Smooth muscle cell (in vitro differentiated cells): ENCODE measurements around the gene CSNK1G3. TPM values are rescaled to one million over a fixed set of nuclear protein-coding genes. Genes with fewer than 3 reads are reported as not detected.

Source experiments
- DNase-seq: peaks from one replicate; lab custom pipeline; 2025; ENCODE audit not compliant: unreplicated experiment; lab: John Stamatoyannopoulos, UW
- H2AFZ ChIP-seq: fragments of 200-600 bp; sonication (generic); 2 replicates; pipeline ENCODE4 v1.6.0; 2016; ENCODE audit warnings: antibody characterized with exemption, low read depth, mild to moderate bottlenecking
- H3F3A ChIP-seq: fragments of 200-600 bp; sonication (generic); 2 replicates; pipeline ENCODE4 v1.6.0; 2017; ENCODE audit warnings: antibody characterized with exemption, low read depth
- H3K27ac ChIP-seq: fragments of 200-600 bp; sonication (generic); 2 replicates; pipeline ENCODE4 v1.5.1; 2016; ENCODE audit warnings: low read depth, mild to moderate bottlenecking
- H3K27me3 ChIP-seq: fragments of 200-600 bp; sonication (generic); 2 replicates; pipeline ENCODE4 v1.6.1; 2016; ENCODE audit warnings: low read depth, mild to moderate bottlenecking
- H3K36me3 ChIP-seq: fragments of 200-600 bp; sonication (generic); 2 replicates; pipeline ENCODE4 v1.5.1; 2016; ENCODE audit warnings: low read depth
- H3K4me1 ChIP-seq: fragments of 200-600 bp; sonication (generic); 2 replicates; pipeline ENCODE4 v1.5.1; 2016; ENCODE audit warnings: low read depth
- H3K4me2 ChIP-seq: fragments of 200-600 bp; sonication (generic); 2 replicates; pipeline ENCODE4 v1.6.0; 2016; ENCODE audit warnings: mild to moderate bottlenecking
- H3K4me3 ChIP-seq: fragments of 200-600 bp; sonication (generic); 2 replicates; pipeline ENCODE4 v1.5.1; 2016; ENCODE audit warnings: mild to moderate bottlenecking
- H3K79me2 ChIP-seq: fragments of 200-600 bp; sonication (generic); 2 replicates; pipeline ENCODE4 v1.6.0; 2016; ENCODE audit warnings: low read depth, mild to moderate bottlenecking
- H3K9ac ChIP-seq: fragments of 200-600 bp; sonication (generic); 2 replicates; pipeline ENCODE4 v1.6.0; 2016; ENCODE audit warnings: low read depth
- H3K9me3 ChIP-seq: fragments of 200-600 bp; sonication (generic); replicated peaks from 2 replicates; pipeline ENCODE4 v1.5.1; 2016; ENCODE audit warnings: low read depth
- H4K20me1 ChIP-seq: fragments of 200-600 bp; sonication (generic); 2 replicates; pipeline ENCODE4 v1.6.0; 2016; ENCODE audit warnings: low read depth
- WGBS: methylation state at CpG from one replicate; pipeline ENCODE4 v1.1.7; 2016; ENCODE audit warnings: low lambda C conversion rate; 5-methylcytosine and 5-hydroxymethylcytosine counted together
- polyA plus RNA-seq: library from polyadenylated mRNA; unstranded; fragments of >200 nt; fragmentation: Nextera tagmentation; extraction: Ambion mirVana; gene quantifications from 2 replicates; pipeline ENCODE4 v1.2.1, GENCODE V29; 2016
- total RNA-seq: library from RNA; depleted of rRNA; stranded (reverse); fragments of >200 nt; gene quantifications from 2 replicates; pipeline ENCODE4 v1.2.3, GENCODE V29; 2014
- TF ChIP-seq, protein P1 (sequence below): fragments of 200-600 bp; sonication (generic); IDR thresholded peaks from 2 replicates; pipeline ENCODE4 v1.5.1; 2017; ENCODE audit warnings: borderline replicate concordance, mild to moderate bottlenecking, antibody characterized with exemption; ENCODE audit not compliant: insufficient read depth, poor library complexity, severe bottlenecking

The CSNK1G3 gene
- total and polyA plus RNA-seq, 2 experiments from 2014 or later: 25.9 to 68.3 TPM

DNA sequence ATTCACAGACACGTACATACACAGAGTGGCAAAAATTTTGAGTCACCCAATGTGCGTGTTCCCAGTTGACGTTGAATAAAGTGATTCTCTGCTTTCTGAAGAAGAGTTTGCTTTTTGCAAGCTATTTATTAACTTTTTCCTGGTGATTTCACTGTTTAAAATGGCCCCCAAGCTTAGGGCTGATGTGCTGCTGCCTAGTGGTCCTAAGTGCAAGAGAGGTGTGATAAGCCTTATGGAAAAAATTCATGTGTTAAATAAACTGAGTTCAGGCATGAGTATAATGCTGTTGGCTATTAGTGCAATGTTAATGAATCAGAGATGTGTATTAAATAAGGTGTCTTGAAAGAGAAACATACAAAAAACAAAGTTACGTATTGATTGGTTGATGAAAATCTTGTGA is 16.9 kb downstream of the CSNK1G3 start:
- Histone ChIP-seq H3K9ac (no peak overlapping the region), H3K4me1 (no peaks in the 10 kb centered on the region), H3K36me3 (no peaks in the 10 kb centered on the region), H3K4me3 (no peak overlapping the region), H3K27me3 (no peaks in the 10 kb centered on the region), H3K27ac (no peak overlapping the region), H3K9me3 (no peaks in the 10 kb centered on the region), H4K20me1 (peaks cover 98% of the 10 kb centered on the region), H3F3A (no peaks in the 10 kb centered on the region), H2AFZ (no peak overlapping the region), H3K4me2 (no peak overlapping the region), H3K79me2 (peaks cover 99% of the 10 kb centered on the region)
- no peak for DNase-seq
- TF ChIP-seq, protein P1, sequence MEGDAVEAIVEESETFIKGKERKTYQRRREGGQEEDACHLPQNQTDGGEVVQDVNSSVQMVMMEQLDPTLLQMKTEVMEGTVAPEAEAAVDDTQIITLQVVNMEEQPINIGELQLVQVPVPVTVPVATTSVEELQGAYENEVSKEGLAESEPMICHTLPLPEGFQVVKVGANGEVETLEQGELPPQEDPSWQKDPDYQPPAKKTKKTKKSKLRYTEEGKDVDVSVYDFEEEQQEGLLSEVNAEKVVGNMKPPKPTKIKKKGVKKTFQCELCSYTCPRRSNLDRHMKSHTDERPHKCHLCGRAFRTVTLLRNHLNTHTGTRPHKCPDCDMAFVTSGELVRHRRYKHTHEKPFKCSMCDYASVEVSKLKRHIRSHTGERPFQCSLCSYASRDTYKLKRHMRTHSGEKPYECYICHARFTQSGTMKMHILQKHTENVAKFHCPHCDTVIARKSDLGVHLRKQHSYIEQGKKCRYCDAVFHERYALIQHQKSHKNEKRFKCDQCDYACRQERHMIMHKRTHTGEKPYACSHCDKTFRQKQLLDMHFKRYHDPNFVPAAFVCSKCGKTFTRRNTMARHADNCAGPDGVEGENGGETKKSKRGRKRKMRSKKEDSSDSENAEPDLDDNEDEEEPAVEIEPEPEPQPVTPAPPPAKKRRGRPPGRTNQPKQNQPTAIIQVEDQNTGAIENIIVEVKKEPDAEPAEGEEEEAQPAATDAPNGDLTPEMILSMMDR: no peak
- 92% methylated on average over 4 of the region's 4 CpGs for WGBS

DNA sequence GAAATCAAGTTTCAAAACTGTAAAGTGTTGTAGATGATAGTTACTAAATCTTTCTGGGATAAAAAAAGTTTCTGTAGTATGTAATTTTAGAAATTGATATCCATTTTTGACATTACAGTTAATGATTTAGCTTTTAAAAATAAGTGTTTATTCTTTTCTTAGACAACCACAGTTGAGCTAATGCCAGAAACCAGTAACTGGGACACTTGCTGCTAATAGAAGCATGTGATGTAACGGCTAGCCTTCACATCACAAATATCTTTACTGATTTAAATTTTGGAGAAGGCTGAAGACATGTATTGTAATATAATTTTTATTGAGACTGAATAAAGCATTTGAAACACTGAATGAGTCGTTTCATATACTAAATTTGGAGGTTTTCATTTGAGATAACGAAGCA is 18.8 kb downstream of the CSNK1G3 start:
- Histone ChIP-seq H3K4me1 (no peaks in the 10 kb centered on the region), H4K20me1 (peaks cover 98% of the 10 kb centered on the region), H3K4me3 (no peak overlapping the region), H3F3A (no peaks in the 10 kb centered on the region), H3K4me2 (no peak overlapping the region), H3K9ac (no peak overlapping the region), H3K36me3 (no peaks in the 10 kb centered on the region), H3K79me2 (peaks cover 96% of the 10 kb centered on the region), H3K27me3 (no peaks in the 10 kb centered on the region), H2AFZ (no peak overlapping the region), H3K9me3 (no peaks in the 10 kb centered on the region), H3K27ac (no peak overlapping the region)
- 95% methylated on average over 3 of the region's 3 CpGs for WGBS
- TF ChIP-seq, protein P1: no peak
- no peak for DNase-seq

DNA sequence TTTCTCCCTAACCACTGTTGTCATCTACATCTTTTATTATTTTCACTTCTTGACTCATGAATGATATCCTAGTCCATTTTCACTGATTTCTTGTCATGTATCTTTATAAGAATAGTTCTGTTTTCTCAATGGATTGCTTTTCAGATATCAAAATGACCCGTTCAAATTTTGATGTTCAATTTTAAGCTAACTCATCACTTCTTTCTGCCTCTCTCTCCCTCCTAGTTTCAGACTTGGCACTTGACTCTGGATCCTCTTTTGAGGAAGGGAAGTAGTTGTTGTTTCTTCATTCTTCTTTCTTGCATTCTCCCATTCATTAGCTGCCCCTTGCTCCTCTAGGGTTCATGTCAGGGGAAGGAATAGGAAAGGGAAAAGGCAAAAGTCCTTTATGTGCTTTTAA is 23.7 kb downstream of the CSNK1G3 start:
- no peak overlapping the region for H3K27ac ChIP-seq
- no peak overlapping the region for H3K4me2 ChIP-seq
- H3K9ac ChIP-seq: no peak overlapping the region
- peaks cover 97% of the 10 kb centered on the region for H3K79me2 ChIP-seq
- no peak for DNase-seq
- TF ChIP-seq, protein P1: no peak
- H3F3A ChIP-seq: peaks cover 5% of the 10 kb centered on the region
- no peaks in the 10 kb centered on the region for H3K27me3 ChIP-seq
- no peak overlapping the region for H3K4me3 ChIP-seq
- H4K20me1 ChIP-seq: peaks cover 98% of the 10 kb centered on the region
- H3K9me3 ChIP-seq: no peaks in the 10 kb centered on the region
- H3K4me1 ChIP-seq: peaks cover 17% of the 10 kb centered on the region
- H2AFZ ChIP-seq: no peak overlapping the region
- no peaks in the 10 kb centered on the region for H3K36me3 ChIP-seq
- WGBS: 86% methylated on average over 1 of the region's 1 CpG

DNA sequence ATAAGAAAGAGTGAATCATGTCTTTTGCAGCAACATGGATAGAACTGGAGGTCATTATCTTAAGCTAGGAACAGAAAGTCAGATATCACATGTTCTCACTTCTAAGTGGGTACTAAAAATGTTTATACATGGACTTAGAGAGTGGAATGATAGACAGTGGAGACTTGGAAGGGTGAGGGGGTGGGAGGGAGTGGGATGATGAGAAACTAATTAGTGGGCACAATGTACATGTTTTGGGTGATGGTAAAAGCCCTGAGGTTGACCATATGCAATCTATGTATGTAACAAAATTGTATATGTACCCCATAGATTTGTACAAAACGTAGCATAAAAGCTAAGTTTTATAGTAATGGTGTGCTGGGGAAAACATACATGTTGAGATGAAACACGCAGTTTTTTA is 25.3 kb downstream of the CSNK1G3 start:
- Histone ChIP-seq H3F3A (peaks cover 8% of the 10 kb centered on the region), H2AFZ (no peak overlapping the region), H4K20me1 (peaks cover 98% of the 10 kb centered on the region), H3K27ac (no peak overlapping the region), H3K27me3 (no peaks in the 10 kb centered on the region), H3K4me3 (no peak overlapping the region), H3K9me3 (no peaks in the 10 kb centered on the region), H3K79me2 (peaks cover 97% of the 10 kb centered on the region), H3K36me3 (no peaks in the 10 kb centered on the region), H3K4me2 (no peak overlapping the region), H3K4me1 (peaks cover 17% of the 10 kb centered on the region), H3K9ac (no peak overlapping the region)
- DNase-seq: no peak
- TF ChIP-seq, protein P1: no peak
- WGBS: 91% methylated on average over 2 of the region's 2 CpGs
